Gastrocnemius medialis (tissue), 4 donors: Measurements from ENCODE around the gene PWWP2A. TPM values are rescaled to one million over a fixed set of nuclear protein-coding genes. Genes with fewer than 3 reads are reported as not detected.

Experiments
- ATAC-seq, 2 donors: fragments of 150-250 bp; one replicate each; pipeline ENCODE4 v1.9.1; 2016
- DNase-seq, 2 donors: peaks; one replicate each; pipeline ENCODE4 v3.0.0-alpha.2; 2019
- H3K27ac ChIP-seq, 4 donors: fragments of 200-600 bp; sonication (generic); 1 replicate in 1 of 4; 2 replicates in 3 of 4; pipeline ENCODE4 v1.5.1; 2016 to 2018; ENCODE audit warnings: mild to moderate bottlenecking in 2 of 4, moderate library complexity in 1 of 4
- H3K27me3 ChIP-seq, 3 donors: fragments of 200-600 bp; sonication (generic) in 2 of 3; 1 replicate in 1 of 3; 2 replicates in 2 of 3; pipeline versions ENCODE4 v1.5.1 to v1.6.0; 2016 to 2019; ENCODE audit warnings: mild to moderate bottlenecking in 1 of 3, moderate library complexity in 1 of 3
- H3K36me3 ChIP-seq, 2 donors: fragments of 200-600 bp; sonication (generic) in 1 of 2; one replicate each; pipeline ENCODE4 v1.5.1; 2017 to 2018
- H3K4me1 ChIP-seq, 2 donors: fragments of 200-600 bp; sonication (generic) in 1 of 2; one replicate each; pipeline ENCODE4 v1.5.1; 2016 to 2017; ENCODE audit warnings: mild to moderate bottlenecking in 2 of 2
- H3K4me3 ChIP-seq, 4 donors: fragments of 200-600 bp; sonication (generic) in 3 of 4; 1 replicate in 1 of 4; 2 replicates in 3 of 4; pipeline ENCODE4 v1.5.1; 2016 to 2019; ENCODE audit warnings: mild to moderate bottlenecking in 2 of 4
- H3K9me3 ChIP-seq, 3 donors: fragments of 200-600 bp; sonication (generic) in 2 of 3; 1 replicate in 1 of 3; 2 replicates in 2 of 3; pipeline ENCODE4 v1.5.1; 2016 to 2019
- CTCF ChIP-seq, 5 experiments: fragments of 450-650 bp in 3 of 5; fragments of 200-600 bp in 2 of 5; sonication (generic) in 2 of 5; IDR thresholded peaks in 4 of 5; conservative IDR thresholded peaks in 1 of 5; 1 replicate in 4 of 5; 2 replicates in 1 of 5; pipeline ENCODE4 v1.5.1; 2016 to 2019; ENCODE audit warnings: antibody characterized with exemption in 5 of 5, mild to moderate bottlenecking in 3 of 5, moderate library complexity in 3 of 5
- POLR2A ChIP-seq, 2 donors: fragments of 450-650 bp; IDR thresholded peaks; one replicate each; pipeline ENCODE4 v1.6.1; 2017; ENCODE audit warnings: antibody characterized with exemption in 2 of 2, mild to moderate bottlenecking in 2 of 2, moderate library complexity in 2 of 2
- in situ Hi-C, 4 donors: fragments of 200-750 bp; cut with MboI; loops; one replicate each; pipeline versions ENCODE4 v1.15.0 to v1.8.0; 2017; ENCODE audit warnings: low sequenced_read_pairs in 4 of 4
- intact Hi-C: fragments of 100-400 bp; cut with DNase I; formaldehyde crosslinking; loops from one replicate; pipeline ENCODE4 v1.15.1; 2023; ENCODE audit warnings: low total_unique reads
- total RNA-seq, 4 donors: library from RNA; depleted of rRNA; stranded (reverse); fragments of >200 nt; gene quantifications; one replicate each; pipeline versions ENCODE4 v1.1.0 to v1.2.3, GENCODE V29; 2016

The PWWP2A gene
- total RNA-seq, 4 donors from 2014 or later: 5.4 to 13.3 (median 8.6) TPM

- in situ Hi-C loops (no loop called here), intact Hi-C loops (no loop called here)
- H3K4me1 ChIP-seq: no peaks in the 10 kb centered on the region
- H3K27me3 ChIP-seq: no peaks in the 10 kb centered on the region
- DNase-seq (no peak), ATAC-seq (no peak)
- H3K9me3 ChIP-seq: no peaks in the 10 kb centered on the region
- H3K4me3 ChIP-seq: no peak overlapping the region
- no peak for TF ChIP-seq POLR2A (IDR thresholded peaks at IDR 0.05)
- TF ChIP-seq CTCF (IDR thresholded peaks at IDR 0.05 in 4 of 5, conservative IDR thresholded peaks at IDR 0.05 in 1 of 5): no peak
- peaks cover 0 to 93% of the 10 kb centered on the region in 2 donors for H3K36me3 ChIP-seq
- no peak overlapping the region for H3K27ac ChIP-seq
These were observed 64.4 kb downstream of the PWWP2A start for GRCh38 chr5:160054831-160055230.

GRCh38 chr5:160054047-160054446, 65.2 kb downstream of the PWWP2A start:
- H3K27ac ChIP-seq: no peak overlapping the region
- no peaks in the 10 kb centered on the region for H3K27me3 ChIP-seq
- in situ Hi-C loops (no loop called here), intact Hi-C loops (no loop called here)
- H3K4me1 ChIP-seq: no peaks in the 10 kb centered on the region
- TF ChIP-seq POLR2A (IDR thresholded peaks at IDR 0.05): no peak
- TF ChIP-seq CTCF (IDR thresholded peaks at IDR 0.05 in 4 of 5, conservative IDR thresholded peaks at IDR 0.05 in 1 of 5): no peak
- DNase-seq (no peak), ATAC-seq (no peak)
- no peaks in the 10 kb centered on the region for H3K9me3 ChIP-seq
- no peak overlapping the region for H3K4me3 ChIP-seq
- H3K36me3 ChIP-seq: peaks cover 0 to 93% of the 10 kb centered on the region in 2 donors

GRCh38 chr5:160049099-160049498, 70.2 kb downstream of the PWWP2A start:
- ATAC-seq (no peak), DNase-seq (no peak)
- Histone ChIP-seq H3K9me3 (no peaks in the 10 kb centered on the region), H3K4me3 (no peak overlapping the region), H3K27ac (no peak overlapping the region), H3K36me3 (peaks cover 0 to 52% of the 10 kb centered on the region in 2 donors), H3K27me3 (no peaks in the 10 kb centered on the region), H3K4me1 (no peaks in the 10 kb centered on the region)
- intact Hi-C loops: no loop called here
- in situ Hi-C loops: no loop called here
- no peak for TF ChIP-seq POLR2A (IDR thresholded peaks at IDR 0.05)
- TF ChIP-seq CTCF (IDR thresholded peaks at IDR 0.05 in 4 of 5, conservative IDR thresholded peaks at IDR 0.05 in 1 of 5): no peak

GRCh38 chr5:160048131-160048530, 71.1 kb downstream of the PWWP2A start:
- Histone ChIP-seq H3K36me3 (peaks cover 0 to 45% of the 10 kb centered on the region in 2 donors), H3K27ac (no peak overlapping the region), H3K27me3 (no peaks in the 10 kb centered on the region), H3K9me3 (no peaks in the 10 kb centered on the region), H3K4me1 (no peaks in the 10 kb centered on the region), H3K4me3 (no peak overlapping the region)
- in situ Hi-C loops (no loop called here), intact Hi-C loops (no loop called here)
- ATAC-seq: no peak
- peak in 1 of 2 donors; percentile 36 for DNase-seq
- TF ChIP-seq POLR2A (IDR thresholded peaks at IDR 0.05) (no peak), CTCF (IDR thresholded peaks at IDR 0.05 in 4 of 5, conservative IDR thresholded peaks at IDR 0.05 in 1 of 5) (no peak)

- intact Hi-C loops: no loop called here
- TF ChIP-seq POLR2A (IDR thresholded peaks at IDR 0.05) (no peak), CTCF (IDR thresholded peaks at IDR 0.05 in 4 of 5, conservative IDR thresholded peaks at IDR 0.05 in 1 of 5) (no peak)
These were observed 71.8 kb downstream of the PWWP2A start for GRCh38 chr5:160047423-160047822.

More at GRCh38 chr5:160047423-160047822, 71.8 kb downstream of the PWWP2A start:
- ATAC-seq (no peak), DNase-seq (no peak)
- no peaks in the 10 kb centered on the region for H3K9me3 ChIP-seq
- H3K4me1 ChIP-seq: no peaks in the 10 kb centered on the region
- peak overlapping the region in 1 of 4 donors; percentile 31 for H3K27ac ChIP-seq
- no peaks in the 10 kb centered on the region for H3K27me3 ChIP-seq
- in situ Hi-C loops: no loop called here
- no peak overlapping the region for H3K4me3 ChIP-seq
- peaks cover 0 to 42% of the 10 kb centered on the region in 2 donors for H3K36me3 ChIP-seq
